GM12875 (cell line): ENCODE data around the gene RCL1.
"Not testable (repeated sequence)": the region's sequence is repeated elsewhere in the genome, so short reads cannot be mapped to it uniquely, and the experiment has no call there.

Experiments used
- H3K4me3 ChIP-seq: one replicate; pipeline ENCODE4 v1.5.1; 2011; ENCODE audit warnings: low read depth, low read length, control low read depth
- CTCF ChIP-seq: IDR thresholded peaks from 2 replicates; pipeline ENCODE4 v1.5.1; 2011; ENCODE audit warnings: low read depth, mild to moderate bottlenecking, control low read depth, inconsistent platforms, low read length, moderate library complexity, borderline replicate concordance; ENCODE audit not compliant: insufficient read depth

Gene RCL1

GRCh38 chr9:4784403-4784802 lies 8.3 kb upstream of the RCL1 start:
- H3K4me3 ChIP-seq, result no peak overlapping the region
- no peak for TF ChIP-seq CTCF

- no peak for TF ChIP-seq CTCF
- no peak overlapping the region for H3K4me3 ChIP-seq
Observed at GRCh38 chr9:4786599-4786998, 6.1 kb upstream of the RCL1 start.

GRCh38 chr9:4787876-4788275 lies 4.9 kb upstream of the RCL1 start:
- H3K4me3 ChIP-seq, result no peak overlapping the region
- TF ChIP-seq CTCF, result no peak

GRCh38 chr9:4788703-4789102 lies 4.0 kb upstream of the RCL1 start:
- no peak for TF ChIP-seq CTCF
- no peak overlapping the region for H3K4me3 ChIP-seq

GRCh38 chr9:4792054-4792571 lies 631 bp upstream of the RCL1 start:
- H3K4me3 ChIP-seq, result peak overlapping the region; percentile 69
- no peak for TF ChIP-seq CTCF

GRCh38 chr9:4793459-4794395 lies 983 bp downstream of the RCL1 start:
- peak overlapping the region; percentile 86 for H3K4me3 ChIP-seq
- no peak for TF ChIP-seq CTCF

GRCh38 chr9:4794691-4795090 lies 1.9 kb downstream of the RCL1 start:
- no peak overlapping the region for H3K4me3 ChIP-seq
- TF ChIP-seq CTCF, result no peak

GRCh38 chr9:4795108-4795507 lies 2.4 kb downstream of the RCL1 start:
- not testable (repeated sequence) for H3K4me3 ChIP-seq
